ENCODE results near the gene MUCL1. TPM values are rescaled to one million over a fixed set of nuclear protein-coding genes. Genes with fewer than 3 reads are reported as not detected.

The MUCL1 gene
- total RNA-seq, 1 donor from 2014 or later, result not detected

- TF ChIP-seq CTCF (conservative IDR thresholded peaks at IDR 0.05), result no peak
- Mint-ChIP-seq H3K27ac (ENCODE audit: unreplicated experiment) (no peak overlapping the region), H3K27me3 (ENCODE audit: low read depth) (peaks cover 3% of the 10 kb centered on the region), H3K9me3 (no peaks in the 10 kb centered on the region), H3K4me1 (peaks cover 9% of the 10 kb centered on the region), H3K4me3 (no peak overlapping the region), H3K36me3 (ENCODE audit: low read depth) (no peaks in the 10 kb centered on the region)
- no peak for DNase-seq (ENCODE audit: low read depth, low spot score)
Measured at GRCh38 chr12:54891717-54892478, 37.6 kb downstream of the MUCL1 start.

Other genes starting within 250 kb of the MUCL1 start
- gene LACRT, start 219.6 kb upstream of the MUCL1 start, total RNA-seq, result not detected in 2 replicates
- gene DCD, start 206.2 kb upstream of the MUCL1 start, total RNA-seq, result not detected in 2 replicates
- not detected in 2 replicates for gene TESPA1, start 130.2 kb downstream of the MUCL1 start, total RNA-seq
- 6.9 and 7.3 TPM in 2 replicates for gene NEUROD4, start 165.5 kb downstream of the MUCL1 start, total RNA-seq

Data from neural crest cell (in vitro differentiated cells).